PC-3 (cell line): ENCODE results near the gene KSR1.

Experiments
- EZH2 ChIP-seq: fragments of 300-600 bp; sonication (generic); IDR thresholded peaks from one replicate; pipeline ENCODE4 v1.6.1; 2017; ENCODE audit warnings: antibody characterized with exemption, mild to moderate bottlenecking, low read length; ENCODE audit not compliant: unreplicated experiment
- EZH2phosphoT487 ChIP-seq: fragments of 300-600 bp; sonication (generic); IDR thresholded peaks from 2 replicates; pipeline ENCODE4 v1.6.1; 2018; ENCODE audit warnings: mild to moderate bottlenecking, antibody characterized with exemption, low read length, borderline replicate concordance
- TF ChIP-seq, protein P1 (sequence below): fragments of 300-600 bp; sonication (generic); conservative IDR thresholded peaks from 2 replicates; pipeline ENCODE4 v1.5.1; 2017; ENCODE audit warnings: antibody characterized with exemption, low read depth, mild to moderate bottlenecking, low read length

GRCh38 chr17:27458524-27458908 is 2.3 kb downstream of the KSR1 start:
- TF ChIP-seq, protein P1, sequence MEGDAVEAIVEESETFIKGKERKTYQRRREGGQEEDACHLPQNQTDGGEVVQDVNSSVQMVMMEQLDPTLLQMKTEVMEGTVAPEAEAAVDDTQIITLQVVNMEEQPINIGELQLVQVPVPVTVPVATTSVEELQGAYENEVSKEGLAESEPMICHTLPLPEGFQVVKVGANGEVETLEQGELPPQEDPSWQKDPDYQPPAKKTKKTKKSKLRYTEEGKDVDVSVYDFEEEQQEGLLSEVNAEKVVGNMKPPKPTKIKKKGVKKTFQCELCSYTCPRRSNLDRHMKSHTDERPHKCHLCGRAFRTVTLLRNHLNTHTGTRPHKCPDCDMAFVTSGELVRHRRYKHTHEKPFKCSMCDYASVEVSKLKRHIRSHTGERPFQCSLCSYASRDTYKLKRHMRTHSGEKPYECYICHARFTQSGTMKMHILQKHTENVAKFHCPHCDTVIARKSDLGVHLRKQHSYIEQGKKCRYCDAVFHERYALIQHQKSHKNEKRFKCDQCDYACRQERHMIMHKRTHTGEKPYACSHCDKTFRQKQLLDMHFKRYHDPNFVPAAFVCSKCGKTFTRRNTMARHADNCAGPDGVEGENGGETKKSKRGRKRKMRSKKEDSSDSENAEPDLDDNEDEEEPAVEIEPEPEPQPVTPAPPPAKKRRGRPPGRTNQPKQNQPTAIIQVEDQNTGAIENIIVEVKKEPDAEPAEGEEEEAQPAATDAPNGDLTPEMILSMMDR, result no peak
- TF ChIP-seq EZH2 (no peak), EZH2phosphoT487 (no peak)
